WERI-Rb-1 (cell line): Measurements from ENCODE around the gene GPC5.

ENCODE experiments used
- DNase-seq: peaks from one replicate; pipeline ENCODE4 v3.0.0-alpha.2; 2020
- H3K27ac ChIP-seq: fragments of 250-450 bp; sonication (Bioruptor Pico); 2 replicates; pipeline ENCODE4 v1.5.1; 2020; ENCODE audit warnings: mild to moderate bottlenecking, moderate library complexity
- H3K27me3 ChIP-seq: fragments of 250-450 bp; sonication (Bioruptor Pico); 2 replicates; pipeline ENCODE4 v1.5.1; 2021; ENCODE audit warnings: mild to moderate bottlenecking, low read depth, moderate library complexity; ENCODE audit not compliant: insufficient read depth, severe bottlenecking
- H3K36me3 ChIP-seq: fragments of 250-450 bp; sonication (Bioruptor Pico); 2 replicates; pipeline ENCODE4 v1.5.1; 2020; ENCODE audit warnings: mild to moderate bottlenecking, moderate library complexity
- H3K4me3 ChIP-seq: 2 replicates; pipeline ENCODE4 v1.5.1; 2011; ENCODE audit warnings: low read depth, mild to moderate bottlenecking, control low read depth, low read length
- H3K9me3 ChIP-seq: fragments of 250-450 bp; sonication (Bioruptor Pico); 2 replicates; pipeline ENCODE4 v1.5.1; 2021; ENCODE audit warnings: mild to moderate bottlenecking, moderate library complexity; ENCODE audit not compliant: severe bottlenecking
- TF ChIP-seq, protein P1 (sequence below): IDR thresholded peaks from 2 replicates; pipeline ENCODE4 v1.5.1; 2011; ENCODE audit warnings: low read depth, mild to moderate bottlenecking, control low read depth, inconsistent platforms, low read length

Gene GPC5

GRCh38 chr13:91748416-91749089 lies 350.1 kb downstream of the GPC5 start:
- H3K36me3 ChIP-seq: no peaks in the 10 kb centered on the region
- TF ChIP-seq, protein P1, sequence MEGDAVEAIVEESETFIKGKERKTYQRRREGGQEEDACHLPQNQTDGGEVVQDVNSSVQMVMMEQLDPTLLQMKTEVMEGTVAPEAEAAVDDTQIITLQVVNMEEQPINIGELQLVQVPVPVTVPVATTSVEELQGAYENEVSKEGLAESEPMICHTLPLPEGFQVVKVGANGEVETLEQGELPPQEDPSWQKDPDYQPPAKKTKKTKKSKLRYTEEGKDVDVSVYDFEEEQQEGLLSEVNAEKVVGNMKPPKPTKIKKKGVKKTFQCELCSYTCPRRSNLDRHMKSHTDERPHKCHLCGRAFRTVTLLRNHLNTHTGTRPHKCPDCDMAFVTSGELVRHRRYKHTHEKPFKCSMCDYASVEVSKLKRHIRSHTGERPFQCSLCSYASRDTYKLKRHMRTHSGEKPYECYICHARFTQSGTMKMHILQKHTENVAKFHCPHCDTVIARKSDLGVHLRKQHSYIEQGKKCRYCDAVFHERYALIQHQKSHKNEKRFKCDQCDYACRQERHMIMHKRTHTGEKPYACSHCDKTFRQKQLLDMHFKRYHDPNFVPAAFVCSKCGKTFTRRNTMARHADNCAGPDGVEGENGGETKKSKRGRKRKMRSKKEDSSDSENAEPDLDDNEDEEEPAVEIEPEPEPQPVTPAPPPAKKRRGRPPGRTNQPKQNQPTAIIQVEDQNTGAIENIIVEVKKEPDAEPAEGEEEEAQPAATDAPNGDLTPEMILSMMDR: no peak
- no peaks in the 10 kb centered on the region for H3K27me3 ChIP-seq
- H3K9me3 ChIP-seq: peaks cover 5% of the 10 kb centered on the region
- no peak overlapping the region for H3K4me3 ChIP-seq
- DNase-seq: no peak
- no peak overlapping the region for H3K27ac ChIP-seq

DNA sequence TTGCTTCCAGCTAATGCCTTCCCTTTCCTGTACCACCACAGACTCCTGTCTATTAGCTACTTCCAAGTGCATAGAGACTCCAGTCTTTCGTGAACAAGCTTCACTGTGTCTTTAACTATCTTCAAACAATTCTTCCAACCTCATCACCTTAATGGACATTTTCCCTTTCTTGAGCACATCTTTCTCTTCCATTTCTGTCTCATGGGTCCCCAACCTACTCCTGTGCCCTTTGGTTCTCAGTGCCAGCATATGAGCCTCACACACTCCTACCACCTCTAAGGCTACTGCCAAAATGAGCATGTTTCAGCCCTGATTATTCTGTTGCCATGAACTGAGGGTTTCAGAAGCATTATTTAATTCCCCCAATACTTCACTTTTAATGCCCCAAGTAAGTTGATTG lies 360.3 kb downstream of the GPC5 start:
- TF ChIP-seq, protein P1: no peak
- H3K27me3 ChIP-seq: no peaks in the 10 kb centered on the region
- no peak overlapping the region for H3K4me3 ChIP-seq
- H3K36me3 ChIP-seq: no peaks in the 10 kb centered on the region
- H3K9me3 ChIP-seq: no peaks in the 10 kb centered on the region
- no peak overlapping the region for H3K27ac ChIP-seq
- no peak for DNase-seq

GRCh38 chr13:91762957-91763356 lies 364.5 kb downstream of the GPC5 start:
- Histone ChIP-seq H3K4me3 (no peak overlapping the region), H3K9me3 (no peaks in the 10 kb centered on the region), H3K36me3 (no peaks in the 10 kb centered on the region), H3K27ac (no peak overlapping the region), H3K27me3 (no peaks in the 10 kb centered on the region)
- DNase-seq: no peak
- TF ChIP-seq, protein P1: no peak

- TF ChIP-seq, protein P1: no peak
- no peak for DNase-seq
- no peak overlapping the region for H3K4me3 ChIP-seq
Observed at GRCh38 chr13:91764527-91764926, 366.1 kb downstream of the GPC5 start.

DNA sequence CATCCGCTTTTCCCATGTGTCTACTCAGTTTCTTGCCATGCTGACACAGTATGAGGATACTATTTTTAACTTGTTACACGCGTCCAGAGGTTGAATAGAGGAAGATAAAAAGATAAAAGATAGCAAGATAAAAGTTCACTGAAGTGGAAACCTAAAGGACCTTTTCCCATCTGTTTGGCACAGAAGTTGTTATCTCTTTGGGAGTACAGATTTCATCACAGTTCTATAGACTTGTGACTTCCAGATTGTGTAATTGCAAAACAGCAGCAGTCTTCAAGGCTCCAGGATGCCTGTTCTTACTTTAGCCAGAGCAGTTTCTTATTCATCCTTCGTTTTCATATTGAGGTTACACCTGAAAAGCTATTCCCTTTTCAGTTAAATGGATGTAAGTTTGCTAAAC lies 369.2 kb downstream of the GPC5 start:
- Histone ChIP-seq H3K4me3 (no peak overlapping the region), H3K27me3 (no peaks in the 10 kb centered on the region), H3K36me3 (no peaks in the 10 kb centered on the region), H3K9me3 (no peaks in the 10 kb centered on the region), H3K27ac (no peak overlapping the region)
- TF ChIP-seq, protein P1: no peak
- DNase-seq: no peak

More at GRCh38 chr13:91764527-91764926, 366.1 kb downstream of the GPC5 start:
- H3K9me3 ChIP-seq: no peaks in the 10 kb centered on the region
- H3K27me3 ChIP-seq: no peaks in the 10 kb centered on the region
- H3K27ac ChIP-seq: no peak overlapping the region
- H3K36me3 ChIP-seq: no peaks in the 10 kb centered on the region

GRCh38 chr13:91768746-91769145 lies 370.3 kb downstream of the GPC5 start:
- Histone ChIP-seq H3K27me3 (no peaks in the 10 kb centered on the region), H3K27ac (no peak overlapping the region), H3K9me3 (no peaks in the 10 kb centered on the region), H3K36me3 (no peaks in the 10 kb centered on the region), H3K4me3 (no peak overlapping the region)
- TF ChIP-seq, protein P1: no peak
- DNase-seq: no peak
